Measurements from ENCODE around the gene FBN3.
"Not testable (repeated sequence)": the region's sequence is repeated elsewhere in the genome, so short reads cannot be mapped to it uniquely, and the experiment has no call there.

FBN3 gene

DNA sequence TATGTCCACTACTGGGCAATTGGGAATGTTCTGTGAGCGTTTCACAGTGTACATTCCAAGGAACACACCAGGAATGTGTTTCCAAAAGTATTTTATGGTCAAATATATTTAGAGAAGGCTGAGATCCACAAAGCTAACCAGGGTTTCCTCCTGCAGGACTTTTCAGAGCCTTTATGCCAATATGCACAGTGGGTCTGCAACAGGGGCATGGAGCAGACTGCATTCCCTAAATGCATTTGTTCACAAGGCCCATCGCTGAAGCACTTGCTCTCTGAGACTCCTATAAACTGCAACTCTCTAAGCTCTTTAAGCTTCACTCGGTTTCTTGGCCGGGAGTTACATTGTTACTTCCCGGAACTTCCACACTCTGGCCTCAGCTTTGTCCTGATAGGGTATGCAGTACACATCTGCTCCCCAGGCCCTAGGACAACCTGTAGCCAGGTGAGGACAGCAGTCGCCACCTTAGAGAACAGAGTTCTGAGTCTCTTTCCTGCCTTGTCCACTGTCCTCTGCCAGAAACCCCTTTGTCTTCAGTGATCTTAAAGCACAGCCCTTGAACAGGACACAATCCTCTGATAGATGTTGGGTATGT lies 33.5 kb downstream of the FBN3 start:
- no peak for FAIRE-seq

GRCh38 chr19:8113017-8113416 lies 36.4 kb downstream of the FBN3 start:
- no peak for FAIRE-seq

DNA sequence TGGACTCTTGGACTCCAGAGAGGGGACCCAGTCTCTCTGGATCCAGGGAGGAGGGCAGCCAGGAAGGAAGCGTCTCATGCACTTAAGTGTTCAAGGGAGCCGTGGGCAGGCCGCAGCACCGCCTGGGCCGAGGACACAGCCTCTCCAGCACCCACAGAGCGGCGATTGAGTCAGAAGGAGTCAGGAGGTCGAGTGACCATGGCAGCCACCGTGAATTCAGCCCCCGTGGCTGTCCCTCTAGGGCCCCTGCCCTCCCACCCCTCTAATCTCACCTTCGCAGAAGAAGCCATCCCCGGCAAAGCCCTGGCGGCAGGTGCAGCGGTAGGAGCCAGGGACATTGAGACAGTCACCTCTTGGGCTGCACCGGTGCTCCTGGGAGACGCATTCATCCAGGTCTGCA lies 38.0 kb downstream of the FBN3 start:
- FAIRE-seq: no peak

DNA sequence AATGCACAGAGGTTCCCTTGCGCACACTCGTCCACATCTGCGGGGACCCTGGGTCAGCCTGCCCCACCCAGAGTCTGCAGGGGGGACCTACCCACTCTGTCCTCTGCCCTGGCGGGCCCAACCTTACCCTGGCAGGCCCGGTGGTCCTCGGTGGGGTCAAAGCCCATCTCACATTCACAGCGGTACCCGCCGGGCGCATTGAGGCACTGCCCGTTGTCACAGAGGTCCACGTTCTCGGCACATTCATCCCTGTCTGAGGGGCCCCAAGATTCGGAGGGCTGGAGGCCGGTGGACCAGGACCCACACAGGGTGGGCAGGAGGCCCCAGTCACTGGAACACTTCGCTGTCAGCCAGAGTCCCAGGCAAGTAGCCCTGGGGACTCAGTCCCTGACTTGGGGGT lies 38.5 kb downstream of the FBN3 start:
- no peak for FAIRE-seq

DNA sequence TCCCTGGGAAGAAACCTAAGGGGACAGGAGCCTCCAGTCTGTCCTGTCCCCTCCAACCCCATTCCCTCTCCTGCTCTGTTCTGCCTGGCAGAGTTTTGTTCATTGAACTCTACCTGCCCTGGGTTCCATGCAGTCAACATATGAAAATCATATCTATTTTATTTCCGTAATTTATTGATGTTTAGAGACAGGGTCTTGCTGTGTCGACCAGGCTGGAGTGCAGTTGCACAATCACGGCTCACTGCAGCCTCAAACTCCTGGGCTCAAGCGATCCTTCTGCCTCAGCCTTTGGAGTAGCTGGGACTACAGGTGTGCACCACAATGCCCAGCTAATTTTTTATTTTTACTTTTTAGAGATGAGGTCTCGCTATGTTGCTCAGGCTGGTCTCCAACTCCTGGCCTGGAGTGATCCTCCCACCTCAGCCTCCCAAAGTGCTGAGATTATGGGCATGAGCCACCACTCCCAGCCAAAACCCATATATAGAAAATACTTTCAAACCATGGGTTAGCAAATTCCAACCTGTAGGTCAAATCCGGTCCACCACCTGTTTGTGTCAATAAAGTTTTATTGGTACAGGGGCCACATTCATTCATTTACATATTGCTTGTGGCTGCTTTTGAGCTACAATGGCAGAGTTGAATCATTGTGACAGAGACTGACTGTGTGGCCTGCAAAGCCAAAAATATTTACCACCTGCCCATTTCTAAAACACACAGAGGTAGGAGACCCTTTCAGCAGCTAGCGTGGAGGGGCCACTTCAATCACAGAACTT lies 39.3 kb downstream of the FBN3 start:
- FAIRE-seq: no peak

GRCh38 chr19:8109455-8109854 lies 39.9 kb downstream of the FBN3 start:
- FAIRE-seq: no peak

DNA sequence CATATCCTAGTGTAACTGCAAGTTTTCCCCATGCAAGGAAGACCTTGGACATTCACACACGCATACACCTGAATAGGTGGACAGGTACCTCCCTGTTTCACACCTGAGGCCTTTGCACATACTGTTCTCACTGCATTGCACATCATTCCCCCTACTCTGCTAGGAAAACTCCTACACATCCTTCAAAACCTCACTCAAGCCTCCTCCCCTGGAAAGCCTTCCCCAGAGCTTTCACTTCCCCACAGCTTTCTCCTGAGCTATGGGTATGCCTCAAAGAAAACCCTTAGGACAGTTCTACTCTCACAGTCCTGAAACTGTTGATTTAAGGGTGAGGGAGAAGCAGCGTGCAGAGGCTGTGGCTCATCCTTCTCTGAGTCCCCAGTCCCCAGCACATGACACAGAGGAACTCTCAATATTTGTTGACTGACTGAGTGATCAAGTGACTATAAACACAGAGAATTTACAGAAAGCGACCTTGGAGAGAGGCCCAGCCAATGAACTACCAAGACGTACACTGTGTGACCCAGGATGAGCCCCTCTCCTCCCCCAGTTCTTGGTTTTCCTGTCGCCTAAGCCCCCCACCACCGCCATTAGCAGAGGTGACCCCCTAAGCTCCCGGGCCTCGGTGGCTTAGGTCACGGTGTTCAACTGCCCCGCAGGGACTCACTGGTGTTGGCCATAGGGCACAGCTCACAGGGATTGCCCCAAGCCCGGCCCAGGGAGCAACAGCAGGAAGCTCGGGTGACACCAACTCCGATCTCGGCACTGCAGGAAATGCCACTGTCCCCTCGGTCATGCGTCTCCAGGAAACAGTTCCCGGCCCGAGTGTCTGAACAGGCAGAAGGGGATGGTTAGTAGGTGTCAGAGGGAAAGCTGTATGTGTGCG lies 40.6 kb downstream of the FBN3 start:
- FAIRE-seq: no peak

GRCh38 chr19:8107301-8107903 lies 42.0 kb downstream of the FBN3 start:
- FAIRE-seq: no peak

GRCh38 chr19:8105471-8105870 lies 43.9 kb downstream of the FBN3 start:
- FAIRE-seq: no peak

DNA sequence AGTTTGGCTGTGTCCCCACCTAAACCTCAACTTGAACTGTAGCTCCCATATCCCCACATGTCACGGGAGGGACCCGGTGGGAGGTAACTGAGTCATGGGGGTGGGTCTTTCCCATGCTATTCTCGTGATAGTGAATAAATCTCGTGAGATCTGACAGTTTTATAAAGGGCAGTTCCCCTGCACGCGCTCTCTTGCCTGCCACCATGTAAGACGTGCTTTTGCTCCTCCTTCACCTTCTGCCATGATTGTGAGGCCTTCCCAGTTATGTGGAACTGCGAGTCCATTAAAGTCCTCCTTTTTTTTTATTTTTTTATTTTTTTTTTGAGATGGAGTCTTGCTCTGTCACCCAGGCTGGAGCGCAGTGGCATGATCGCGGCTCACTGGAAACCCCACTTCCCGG lies 47.5 kb downstream of the FBN3 start:
- FAIRE-seq: not testable (repeated sequence)

GRCh38 chr19:8101311-8101710 lies 48.1 kb downstream of the FBN3 start:
- no peak for FAIRE-seq

DNA sequence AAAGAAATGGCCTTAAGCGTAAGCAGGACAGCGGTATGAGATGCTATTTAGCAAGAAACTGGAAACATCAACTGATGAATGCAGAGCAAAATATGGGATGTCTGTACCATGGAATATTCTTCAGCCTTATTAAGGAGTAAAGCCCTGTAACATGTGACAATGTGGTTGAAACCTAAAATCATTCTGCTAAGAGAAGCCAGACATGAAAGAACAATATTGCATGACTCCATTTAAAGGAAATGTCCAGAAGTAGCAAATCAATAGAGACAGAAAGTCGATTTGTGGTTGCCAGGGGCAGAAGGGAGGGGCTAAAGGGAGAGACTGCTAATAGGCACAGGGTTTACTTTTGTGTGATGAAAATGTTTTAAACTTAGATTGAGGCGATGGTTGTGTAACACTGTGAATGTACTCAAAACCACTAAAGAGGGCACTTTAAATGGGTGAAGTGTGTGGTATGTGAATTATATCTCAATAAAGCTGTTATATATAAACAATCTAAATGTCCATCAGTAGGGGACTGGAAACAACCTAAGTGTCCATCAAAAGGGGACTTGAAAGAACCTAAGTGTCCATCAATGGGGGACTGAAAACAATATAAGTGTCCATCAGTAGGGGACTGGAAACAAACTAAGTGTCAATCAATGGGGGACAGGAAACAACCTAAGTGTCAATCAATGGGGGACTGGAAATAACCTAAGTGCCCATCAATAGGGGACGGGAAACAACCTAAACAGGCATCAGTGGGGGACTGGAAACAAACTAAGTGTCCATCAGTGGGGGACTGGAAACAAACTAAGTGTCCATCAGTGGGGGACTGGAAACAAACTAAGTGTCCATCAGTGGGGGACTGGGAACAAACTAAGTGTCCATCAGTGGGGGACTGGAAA lies 51.5 kb downstream of the FBN3 start:
- no peak for FAIRE-seq

- no peak for FAIRE-seq
Observed at GRCh38 chr19:8097198-8097597, 52.2 kb downstream of the FBN3 start.

DNA sequence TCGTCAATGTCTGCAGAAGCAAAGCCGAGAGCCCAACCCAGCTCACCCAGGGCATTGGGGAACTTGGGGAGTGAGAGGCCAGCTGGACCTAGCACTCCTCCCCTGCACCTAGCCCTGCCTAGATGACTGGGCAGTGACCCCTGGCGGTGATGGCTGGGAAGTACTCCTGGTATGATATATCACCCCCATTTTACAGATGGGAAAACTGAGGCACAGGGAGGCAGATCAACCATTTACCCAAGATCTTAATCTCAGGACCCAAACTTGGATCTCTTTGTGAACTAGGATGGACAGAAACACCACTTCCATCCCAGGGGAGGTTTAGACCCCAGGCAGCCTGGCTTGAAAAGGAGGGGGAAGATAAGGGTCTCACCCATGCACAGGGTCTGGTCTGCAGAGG lies 53.3 kb downstream of the FBN3 start:
- FAIRE-seq: no peak

GRCh38 chr19:8095354-8095886 lies 54.0 kb downstream of the FBN3 start:
- no peak for FAIRE-seq

DNA sequence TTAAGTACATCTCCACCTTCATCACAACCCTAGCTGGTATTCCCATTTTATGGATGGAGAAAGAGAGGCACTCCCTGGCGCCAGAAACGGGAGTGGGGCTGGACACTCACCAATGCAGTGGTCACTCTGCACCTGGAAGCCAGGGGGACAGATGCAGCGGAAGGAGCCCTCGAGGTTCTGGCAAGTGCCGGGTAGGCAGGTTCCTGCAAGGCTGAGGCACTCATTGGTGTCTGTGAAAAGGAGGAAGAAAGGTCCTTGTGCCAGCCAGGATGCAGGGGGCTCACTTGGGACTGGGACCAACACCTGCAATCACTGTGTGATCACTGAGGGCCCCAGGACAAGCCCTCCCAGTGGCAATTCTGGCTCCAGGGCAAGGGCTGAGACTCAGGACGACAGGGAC lies 55.1 kb downstream of the FBN3 start:
- FAIRE-seq: no peak

DNA sequence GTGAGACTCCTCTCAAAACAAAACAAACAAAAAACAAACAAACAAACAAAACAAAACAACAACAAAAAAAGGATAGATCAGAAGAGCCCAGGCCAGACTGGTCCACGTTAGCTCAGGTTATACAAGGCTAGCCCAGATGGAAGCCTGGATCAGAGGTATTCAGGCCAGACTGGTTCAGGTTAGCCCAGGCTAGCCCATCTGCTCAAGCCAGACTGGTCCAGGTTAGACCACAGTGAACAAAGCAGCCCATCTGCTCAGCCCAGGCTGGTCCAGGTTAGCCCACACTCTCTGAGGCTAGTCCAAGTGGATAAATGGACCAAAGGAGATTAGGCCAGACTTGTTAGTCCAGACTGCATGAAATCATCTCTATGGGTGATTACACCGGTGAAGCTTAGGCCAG lies 55.7 kb downstream of the FBN3 start:
- no peak for FAIRE-seq

- no peak for FAIRE-seq
Observed at GRCh38 chr19:8090950-8091349, 58.4 kb downstream of the FBN3 start.

- FAIRE-seq: no peak
Observed at GRCh38 chr19:8089664-8090601, 59.5 kb downstream of the FBN3 start.

DNA sequence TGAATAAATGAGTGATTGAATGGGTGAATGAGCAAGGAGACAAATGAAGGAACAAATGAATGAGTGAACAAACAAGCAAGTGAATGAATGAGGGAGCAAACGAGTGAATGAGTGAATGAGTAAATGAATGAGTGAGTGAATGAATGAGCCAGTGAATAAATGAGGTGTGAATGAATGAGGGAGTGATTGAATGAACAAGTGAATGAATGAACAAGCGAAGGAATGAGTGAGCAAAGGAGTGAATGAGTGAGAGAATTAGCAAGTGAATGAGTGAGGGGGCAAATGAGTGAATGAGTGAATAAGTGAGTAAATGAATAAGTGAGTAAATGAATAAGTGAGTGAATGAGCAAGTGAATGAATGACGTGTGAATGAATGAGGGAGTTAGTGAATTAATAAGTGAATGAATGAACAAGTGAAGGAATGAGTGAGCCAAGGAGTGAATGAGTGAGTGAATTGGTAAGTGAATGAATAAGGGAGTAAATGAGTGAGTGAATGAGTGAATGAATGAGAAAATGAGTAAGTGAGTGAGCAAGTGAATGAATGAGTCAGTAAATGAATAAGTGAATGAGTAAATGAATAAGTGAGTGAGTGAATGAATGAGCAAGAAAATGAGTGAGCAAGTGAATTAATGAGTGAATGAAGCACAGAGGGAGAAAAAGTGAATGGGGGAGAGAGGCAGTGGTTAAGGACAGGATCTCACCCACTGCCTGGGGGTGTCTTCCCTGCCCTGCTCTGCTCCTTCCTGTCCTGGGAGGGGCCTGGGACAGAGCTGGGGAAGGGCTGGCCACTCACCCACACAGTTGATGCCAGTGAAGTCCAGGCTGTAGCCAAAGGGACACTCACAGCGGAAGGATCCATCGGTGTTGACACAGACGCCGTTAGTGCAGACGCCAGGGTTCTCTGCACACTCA lies 60.4 kb downstream of the FBN3 start:
- no peak for FAIRE-seq
